Choroid plexus epithelial cell (primary cell): ENCODE results near the gene METTL13.

Experiments
- DNase-seq: peaks from one replicate; pipeline ENCODE4 v3.0.0-alpha.2; 2010; ENCODE audit warnings: low read depth
- H3K4me3 ChIP-seq: 2 replicates; pipeline ENCODE4 v1.5.1; 2011; ENCODE audit warnings: low read depth, mild to moderate bottlenecking, control low read depth, low read length, moderate library complexity
- TF ChIP-seq, protein P1 (sequence below): conservative IDR thresholded peaks from 2 replicates; pipeline ENCODE4 v1.5.1; 2011; ENCODE audit warnings: low read depth, mild to moderate bottlenecking, control low read depth, inconsistent platforms, low read length, moderate library complexity

The METTL13 gene

DNA sequence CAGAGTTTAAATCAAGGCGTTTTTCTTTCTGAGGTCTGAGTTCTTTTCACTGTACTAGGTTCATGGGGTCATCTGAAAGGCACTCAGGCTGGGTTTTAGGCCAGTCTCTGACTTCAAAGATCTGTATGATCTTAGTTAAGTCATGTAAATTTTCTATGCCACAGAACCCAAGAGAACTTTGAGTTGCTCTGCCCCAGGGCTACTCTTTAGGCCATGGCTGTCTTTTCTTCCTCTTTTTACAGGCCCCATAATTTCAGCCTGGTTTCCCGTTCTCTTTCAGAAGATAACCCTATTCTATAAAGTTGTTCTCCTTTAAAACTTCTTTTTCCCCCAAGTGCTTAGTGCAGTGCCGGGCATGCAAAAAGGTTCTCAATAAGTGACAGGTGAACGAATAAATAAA lies 26.1 kb downstream of the METTL13 start:
- H3K4me3 ChIP-seq = no peak overlapping the region
- TF ChIP-seq, protein P1, sequence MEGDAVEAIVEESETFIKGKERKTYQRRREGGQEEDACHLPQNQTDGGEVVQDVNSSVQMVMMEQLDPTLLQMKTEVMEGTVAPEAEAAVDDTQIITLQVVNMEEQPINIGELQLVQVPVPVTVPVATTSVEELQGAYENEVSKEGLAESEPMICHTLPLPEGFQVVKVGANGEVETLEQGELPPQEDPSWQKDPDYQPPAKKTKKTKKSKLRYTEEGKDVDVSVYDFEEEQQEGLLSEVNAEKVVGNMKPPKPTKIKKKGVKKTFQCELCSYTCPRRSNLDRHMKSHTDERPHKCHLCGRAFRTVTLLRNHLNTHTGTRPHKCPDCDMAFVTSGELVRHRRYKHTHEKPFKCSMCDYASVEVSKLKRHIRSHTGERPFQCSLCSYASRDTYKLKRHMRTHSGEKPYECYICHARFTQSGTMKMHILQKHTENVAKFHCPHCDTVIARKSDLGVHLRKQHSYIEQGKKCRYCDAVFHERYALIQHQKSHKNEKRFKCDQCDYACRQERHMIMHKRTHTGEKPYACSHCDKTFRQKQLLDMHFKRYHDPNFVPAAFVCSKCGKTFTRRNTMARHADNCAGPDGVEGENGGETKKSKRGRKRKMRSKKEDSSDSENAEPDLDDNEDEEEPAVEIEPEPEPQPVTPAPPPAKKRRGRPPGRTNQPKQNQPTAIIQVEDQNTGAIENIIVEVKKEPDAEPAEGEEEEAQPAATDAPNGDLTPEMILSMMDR = no peak
- no peak for DNase-seq

DNA sequence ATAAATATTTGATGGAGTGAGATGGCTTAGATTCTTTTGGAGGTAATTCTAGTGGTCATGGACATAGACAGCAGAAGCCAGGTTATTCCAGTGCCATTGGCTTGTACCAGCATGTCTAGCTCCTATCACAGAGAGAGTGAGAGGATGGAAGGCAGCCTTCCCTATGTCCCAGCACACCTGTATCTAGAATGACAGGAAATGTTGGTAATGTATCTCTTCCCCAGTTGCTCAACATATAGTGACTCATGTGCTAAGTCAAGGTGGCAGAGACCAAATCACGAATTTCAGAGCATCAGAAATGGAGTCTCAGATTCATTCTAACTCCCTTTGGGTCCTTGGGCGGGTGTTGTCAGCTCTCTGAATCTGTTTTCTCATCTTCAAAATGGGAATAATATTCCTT lies 28.4 kb downstream of the METTL13 start:
- DNase-seq = no peak
- TF ChIP-seq, protein P1 = no peak
- H3K4me3 ChIP-seq = no peak overlapping the region

DNA sequence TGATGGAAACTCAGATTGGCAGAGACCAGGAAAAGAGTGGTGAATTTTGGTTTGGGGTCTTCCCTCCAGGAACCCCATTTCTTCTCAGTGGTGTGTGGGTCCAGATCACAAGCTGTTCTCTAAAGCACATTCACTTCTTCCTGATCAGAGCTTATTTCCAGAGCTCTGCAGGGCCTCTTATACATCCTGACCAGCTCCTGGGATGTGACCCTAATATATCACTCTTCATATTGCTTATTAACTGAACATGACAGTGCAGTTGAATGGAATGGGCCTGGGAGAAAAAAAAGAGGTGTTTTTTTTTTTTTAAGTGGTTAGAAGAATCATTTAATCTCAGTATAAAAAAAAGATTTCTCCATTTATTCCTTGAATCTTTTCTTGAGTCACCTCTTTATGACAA lies 30.2 kb downstream of the METTL13 start:
- DNase-seq = no peak
- no peak overlapping the region for H3K4me3 ChIP-seq
- TF ChIP-seq, protein P1 = no peak

DNA sequence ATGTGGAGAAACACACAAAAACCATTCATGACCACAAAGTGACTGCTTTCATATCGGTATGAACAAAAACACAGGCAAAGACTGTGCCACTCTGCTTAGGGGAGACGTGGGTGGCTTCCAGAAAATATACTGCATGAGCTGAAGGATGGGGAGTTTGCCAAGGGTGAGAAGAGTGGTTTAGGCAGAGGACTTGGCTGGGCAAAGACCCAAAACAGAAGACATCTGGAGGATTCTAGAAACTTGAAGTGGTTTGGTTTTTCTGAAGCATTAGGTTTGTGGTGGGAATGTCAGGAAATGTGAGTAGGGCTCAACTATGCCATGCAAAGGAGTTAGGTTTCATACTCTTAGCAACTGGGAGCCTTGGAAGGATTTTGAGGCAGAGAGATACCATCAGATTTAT lies 33.2 kb downstream of the METTL13 start:
- TF ChIP-seq, protein P1 = no peak
- peak; percentile 14 for DNase-seq
- H3K4me3 ChIP-seq = no peak overlapping the region

DNA sequence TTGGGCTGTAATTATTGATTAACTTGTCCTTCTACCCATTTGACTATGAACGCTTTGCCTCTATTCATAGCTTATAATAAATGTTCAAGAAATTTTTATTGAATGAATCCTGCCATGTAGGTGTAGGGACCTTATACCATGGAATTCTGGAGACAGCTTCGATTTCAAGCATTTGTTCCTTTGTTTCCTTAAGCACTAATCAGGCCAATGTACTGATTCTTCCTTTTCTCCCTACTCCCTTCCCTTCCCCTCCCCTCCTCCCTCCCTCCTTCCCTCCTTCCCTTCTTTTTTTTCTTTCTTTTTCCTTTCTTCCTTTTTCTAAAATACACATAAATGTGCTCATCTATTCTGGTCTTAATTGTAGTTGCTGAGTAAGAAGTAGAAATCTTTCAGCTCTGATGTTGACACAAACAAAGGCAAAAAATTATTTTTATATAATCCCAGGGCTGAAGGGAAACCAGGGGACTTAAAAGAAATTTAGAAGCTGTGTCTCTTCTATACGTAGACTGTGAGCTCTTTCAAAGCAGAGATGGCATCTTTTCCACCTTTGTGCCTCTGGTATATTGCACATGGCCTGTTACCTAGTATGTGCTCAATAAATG lies 34.9 kb downstream of the METTL13 start:
- H3K4me3 ChIP-seq = no peak overlapping the region
- TF ChIP-seq, protein P1 = no peak
- no peak for DNase-seq

DNA sequence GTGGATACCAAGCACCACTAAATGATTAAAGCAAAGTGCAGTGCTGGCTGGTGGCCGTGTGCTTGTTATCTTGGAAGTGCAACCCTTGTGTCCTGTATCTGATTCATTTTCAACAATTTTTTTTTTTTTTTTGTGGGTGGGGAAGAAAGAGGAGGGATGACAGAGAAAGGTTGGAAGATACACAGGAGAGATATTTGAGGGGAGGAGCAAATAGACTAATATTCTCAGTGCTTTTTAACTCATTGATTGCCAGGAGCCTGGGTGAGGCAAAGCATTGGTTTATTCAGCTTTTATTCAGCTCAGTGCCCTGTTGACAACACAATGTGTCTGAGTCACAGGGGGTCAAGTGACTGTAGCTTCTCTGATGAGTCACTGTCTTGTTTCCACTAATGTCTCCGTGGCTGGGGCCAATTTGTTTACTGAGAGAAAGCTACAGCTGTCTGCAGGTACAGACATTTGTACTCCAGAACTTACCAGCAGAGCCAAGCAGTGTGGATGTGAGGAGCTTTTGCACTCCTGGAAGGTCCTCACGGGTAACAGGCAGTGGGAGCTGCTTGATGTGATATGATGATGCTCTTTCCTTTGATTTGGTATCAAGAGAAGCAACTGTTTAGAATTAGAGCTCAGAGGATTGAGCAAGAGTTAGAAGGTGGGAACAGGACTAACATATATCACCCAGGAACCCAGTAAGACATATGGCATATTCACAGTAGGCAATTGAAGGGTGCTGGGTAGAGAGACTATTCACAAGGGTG lies 36.2 kb downstream of the METTL13 start:
- no peak overlapping the region for H3K4me3 ChIP-seq
- TF ChIP-seq, protein P1 = no peak
- DNase-seq = peak; percentile 71

DNA sequence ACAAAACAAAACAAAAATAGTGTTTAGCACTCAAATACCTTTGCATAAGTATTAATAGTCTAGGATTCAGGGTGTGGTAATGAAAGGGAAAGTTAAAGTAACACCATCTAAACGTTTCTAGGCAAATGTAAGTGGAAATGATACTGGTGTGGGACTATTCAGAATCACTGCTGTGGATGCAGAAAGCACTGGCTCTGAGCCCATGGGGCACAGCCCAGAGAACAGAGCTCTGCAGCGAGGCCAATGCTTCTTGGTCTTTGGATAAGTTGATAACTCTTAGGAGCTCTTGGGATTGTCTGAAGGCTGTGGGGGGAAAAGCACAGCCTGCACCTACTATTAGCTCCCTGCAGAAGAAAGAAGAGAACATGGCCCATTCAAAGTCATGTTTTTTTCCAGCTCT lies 38.5 kb downstream of the METTL13 start:
- DNase-seq = no peak
- TF ChIP-seq, protein P1 = no peak
- no peak overlapping the region for H3K4me3 ChIP-seq
